Myocyte (in vitro differentiated cells): ENCODE measurements around the gene RNF135. TPM values are rescaled to one million over a fixed set of nuclear protein-coding genes. Genes with fewer than 3 reads are reported as not detected.
"Not testable (repeated sequence)": the region's sequence is repeated elsewhere in the genome, so short reads cannot be mapped to it uniquely, and the experiment has no call there.

ENCODE experiments used
- DNase-seq: peaks from one replicate; pipeline ENCODE4 v3.0.0-alpha.2; 2012; ENCODE audit warnings: low read depth
- total RNA-seq: library from RNA; depleted of rRNA; stranded (reverse); fragments of >200 nt; gene quantifications from 2 replicates; pipeline ENCODE4 v1.2.3, GENCODE V29; 2014

RNF135 gene
- total RNA-seq, 1 donor from 2014 or later, result 10.2 TPM

DNA sequence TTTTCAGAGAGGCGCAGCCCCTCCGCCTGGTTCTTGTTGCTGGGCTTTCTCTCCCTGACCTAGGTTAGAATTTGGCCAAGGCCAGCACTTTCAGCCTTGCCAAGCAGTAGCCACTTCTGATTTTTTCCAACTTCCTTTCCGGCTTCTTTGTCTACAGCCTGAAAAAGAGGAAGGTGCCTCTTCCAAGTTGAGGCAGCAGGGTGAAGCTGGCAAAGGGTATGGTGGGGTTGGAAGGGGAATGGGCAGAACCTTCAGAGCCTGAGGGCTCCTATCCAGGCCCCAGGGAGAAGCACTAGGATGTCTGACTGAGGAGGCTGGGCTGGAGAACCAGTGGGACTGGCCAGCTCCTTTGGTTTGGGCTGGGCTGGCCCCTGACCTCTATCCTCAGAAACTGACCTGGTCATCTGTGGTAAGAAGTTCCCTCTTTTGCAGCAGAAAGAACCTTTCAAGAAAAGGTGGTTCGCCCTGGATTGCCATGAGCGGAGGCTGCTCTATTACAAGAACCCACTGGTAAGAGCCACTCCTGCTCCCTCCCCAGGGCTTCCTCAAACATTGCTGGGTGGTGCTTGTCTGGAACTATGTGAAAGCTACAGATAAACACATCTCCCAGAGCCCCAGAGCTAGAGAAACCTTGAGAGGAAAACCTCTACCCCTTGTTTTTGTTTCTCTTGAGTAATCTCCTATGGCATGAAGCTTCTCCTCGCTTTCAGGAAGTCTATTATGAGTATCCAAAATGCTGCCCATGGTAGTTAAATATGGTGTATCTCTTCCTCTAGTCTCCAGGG is 16.6 kb upstream of the RNF135 start:
- DNase-seq, result no peak

DNA sequence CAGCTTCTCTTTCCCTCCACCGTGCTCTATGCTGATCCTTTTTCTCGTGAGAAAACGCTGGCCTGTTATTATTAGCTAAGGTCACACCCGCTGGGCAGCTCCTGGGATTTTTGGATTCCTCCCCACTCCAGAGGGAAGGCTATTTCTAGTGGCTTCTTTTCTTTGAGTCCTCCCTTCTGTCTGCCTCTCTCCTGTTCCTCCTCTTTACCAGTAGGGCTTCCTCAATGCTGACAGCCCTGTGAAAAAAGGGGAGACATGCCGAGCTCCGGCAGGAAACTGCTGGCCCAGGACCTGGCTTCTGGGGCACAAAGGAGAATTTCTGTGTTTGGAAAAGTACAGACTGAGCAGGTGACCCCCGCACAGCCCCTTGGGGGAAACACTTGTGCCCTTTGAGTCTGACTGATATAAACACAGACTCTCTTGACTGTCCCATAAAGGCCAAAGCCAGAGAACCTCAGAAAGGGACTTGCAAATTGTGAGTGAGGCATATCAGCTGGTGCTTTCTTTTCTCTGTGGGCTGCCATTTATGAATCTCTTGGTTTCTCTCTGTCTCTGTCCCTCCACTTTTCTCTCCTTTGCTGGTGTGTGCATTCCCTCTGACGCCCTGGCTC is 14.0 kb upstream of the RNF135 start:
- peak; percentile 81 for DNase-seq

DNA sequence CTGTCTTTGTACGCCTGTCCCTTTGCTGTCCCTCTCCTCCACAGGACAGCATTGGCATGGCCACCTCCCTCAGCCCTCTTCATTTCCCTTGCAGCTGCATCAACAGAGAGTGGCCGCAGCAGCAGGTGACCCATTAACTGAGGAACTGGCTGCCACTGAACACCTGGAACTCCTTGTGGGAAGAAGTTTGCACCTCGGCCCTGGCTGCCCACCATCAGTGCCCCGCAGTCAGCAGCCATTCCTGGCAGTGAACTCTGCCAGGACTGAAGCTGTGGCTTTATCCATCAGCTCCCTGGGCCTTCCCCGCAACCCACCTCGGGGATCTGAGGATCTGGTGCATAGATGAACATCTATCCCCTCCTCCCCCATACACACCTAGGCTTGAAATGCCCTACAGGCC is 13.1 kb upstream of the RNF135 start:
- no peak for DNase-seq

DNA sequence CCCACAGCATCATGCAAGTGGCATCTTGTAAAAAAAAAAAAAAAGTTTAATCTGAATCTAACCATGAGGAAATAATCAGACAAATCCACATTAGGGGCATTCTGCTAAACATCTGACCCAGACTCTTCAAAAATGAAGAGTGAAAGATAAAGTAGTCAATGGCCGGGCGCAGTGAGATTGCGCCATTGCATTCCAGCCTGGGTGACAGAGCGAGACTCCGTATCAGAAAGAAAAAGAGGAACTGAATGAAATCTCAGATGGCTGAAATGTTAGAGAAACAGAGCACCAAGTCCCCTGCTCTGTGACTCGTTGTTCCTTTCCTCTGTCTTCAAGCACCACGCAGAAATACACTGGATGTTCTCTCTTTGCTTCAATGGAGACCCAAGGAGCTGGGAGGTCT is 12.7 kb upstream of the RNF135 start:
- no peak for DNase-seq

DNA sequence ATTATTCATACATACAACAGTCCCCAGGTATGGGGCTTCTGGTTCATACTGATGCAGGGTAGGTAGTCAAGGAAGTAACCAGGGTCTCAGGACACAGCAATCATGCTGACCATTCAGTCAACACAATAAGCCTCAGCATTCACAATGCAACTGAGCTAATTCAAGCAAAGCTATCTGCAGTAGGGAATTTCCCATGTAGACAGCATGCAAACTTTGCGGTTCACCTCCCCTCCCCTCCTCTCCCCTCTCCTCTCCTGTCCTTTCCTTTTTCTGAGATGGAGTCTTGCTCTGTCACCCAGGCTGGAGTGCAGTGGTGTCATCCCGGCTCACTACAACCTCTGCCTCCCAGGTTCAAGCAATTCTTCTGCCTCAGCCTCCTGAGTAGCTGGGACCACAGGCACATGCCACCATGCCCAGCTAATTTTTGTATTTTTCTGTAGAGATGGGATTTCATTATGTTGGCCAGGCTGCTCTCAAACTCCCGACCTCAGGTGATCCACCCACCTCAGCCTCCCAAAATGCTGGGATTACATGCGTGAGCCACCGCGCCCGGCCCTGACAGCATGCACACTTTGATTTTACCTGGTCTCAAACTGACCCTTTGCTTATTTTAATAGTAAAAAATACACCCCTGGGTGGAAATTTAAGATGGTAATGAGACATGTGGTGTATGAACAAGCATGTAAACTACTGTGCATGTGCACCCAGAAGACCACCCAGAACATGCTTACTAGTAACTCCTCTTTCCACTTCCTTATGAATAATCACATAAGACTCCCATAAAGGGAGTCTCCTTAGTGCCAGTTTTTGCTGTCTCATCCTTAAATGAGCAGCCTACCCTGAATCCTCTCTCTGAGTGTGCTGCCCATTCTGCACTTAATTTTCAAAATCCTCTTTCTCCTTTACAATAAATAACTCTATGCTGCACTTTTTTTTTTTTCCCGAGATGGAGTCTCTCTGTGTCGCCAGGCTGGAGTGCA is 9.3 kb upstream of the RNF135 start:
- no peak for DNase-seq

DNA sequence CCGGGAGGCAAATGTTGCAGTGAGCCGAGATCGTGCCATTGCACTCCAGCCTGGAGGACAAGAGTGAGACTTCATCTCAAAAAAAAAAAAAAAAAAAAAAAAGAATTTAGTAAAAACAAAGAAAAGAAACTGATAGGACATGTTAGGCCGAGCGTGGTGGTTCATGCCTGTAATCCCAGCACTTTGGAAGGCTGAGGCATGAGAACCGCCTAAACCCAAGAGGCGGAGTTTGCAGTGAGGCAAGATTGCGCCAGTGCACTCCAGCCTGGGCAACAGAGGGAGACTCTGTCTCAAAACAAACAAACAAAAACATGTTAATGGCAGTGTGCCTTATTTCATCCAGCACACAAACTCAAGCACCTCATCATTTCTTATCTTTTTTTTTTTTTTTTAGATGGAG is 6.5 kb upstream of the RNF135 start:
- not testable (repeated sequence) for DNase-seq

DNA sequence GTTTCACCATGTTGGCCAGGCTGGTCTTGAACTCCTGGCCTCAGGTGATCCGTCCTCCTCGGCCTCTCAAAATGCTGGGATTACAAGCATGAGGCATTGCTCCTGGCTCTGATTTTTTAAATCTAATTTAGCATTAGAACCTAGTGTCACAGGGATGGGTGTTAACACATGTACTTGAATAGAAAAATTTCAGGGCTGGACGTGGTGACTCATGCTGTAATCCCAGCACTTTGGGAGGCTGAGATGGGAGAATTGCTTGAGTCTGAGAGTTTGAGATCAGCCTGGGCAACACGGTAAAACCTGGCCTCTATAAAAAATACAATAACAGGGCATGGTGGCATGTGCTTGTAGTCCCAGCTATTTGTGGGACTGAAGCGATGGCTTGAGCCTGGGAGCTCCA is 6.0 kb upstream of the RNF135 start:
- DNase-seq, result peak; percentile 32

DNA sequence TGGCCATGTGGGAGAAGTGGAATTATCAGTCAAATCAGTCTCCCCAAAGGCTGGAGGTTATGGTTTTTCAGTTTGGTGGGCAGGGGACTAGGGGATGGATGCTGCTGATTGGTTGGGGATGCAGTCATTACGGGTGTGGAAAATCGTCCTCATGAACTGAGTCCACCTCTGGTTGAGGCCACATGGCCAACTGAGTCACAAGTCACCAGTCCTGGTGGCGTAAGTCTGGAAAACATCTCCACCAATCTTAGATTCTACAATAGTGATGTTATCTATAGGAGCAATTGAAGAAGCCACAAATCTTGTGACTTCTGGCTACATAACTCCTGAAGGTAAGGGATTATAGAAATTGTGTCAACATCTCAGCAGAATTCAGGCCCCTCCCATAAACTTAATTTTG is 5.2 kb upstream of the RNF135 start:
- DNase-seq, result no peak

DNA sequence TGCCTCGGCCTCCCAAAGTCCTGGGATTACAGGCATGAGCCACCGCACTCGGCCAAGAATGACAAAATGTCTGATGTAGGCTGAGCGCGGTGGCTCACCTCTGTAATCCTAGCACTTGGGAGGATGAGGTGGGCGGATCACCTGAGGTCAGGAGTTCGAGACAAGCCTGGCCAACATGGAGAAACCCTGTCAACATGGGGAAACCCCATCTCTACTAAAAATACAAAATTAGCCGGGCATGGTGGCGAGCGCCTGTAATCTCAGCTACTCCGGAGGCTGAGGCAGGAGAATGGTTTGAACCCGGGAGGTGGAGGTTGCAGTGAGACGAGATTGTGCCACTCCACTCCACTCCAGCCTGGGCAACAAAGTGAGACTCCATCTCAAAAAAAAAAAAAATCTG is 2.9 kb upstream of the RNF135 start:
- not testable (repeated sequence) for DNase-seq

DNA sequence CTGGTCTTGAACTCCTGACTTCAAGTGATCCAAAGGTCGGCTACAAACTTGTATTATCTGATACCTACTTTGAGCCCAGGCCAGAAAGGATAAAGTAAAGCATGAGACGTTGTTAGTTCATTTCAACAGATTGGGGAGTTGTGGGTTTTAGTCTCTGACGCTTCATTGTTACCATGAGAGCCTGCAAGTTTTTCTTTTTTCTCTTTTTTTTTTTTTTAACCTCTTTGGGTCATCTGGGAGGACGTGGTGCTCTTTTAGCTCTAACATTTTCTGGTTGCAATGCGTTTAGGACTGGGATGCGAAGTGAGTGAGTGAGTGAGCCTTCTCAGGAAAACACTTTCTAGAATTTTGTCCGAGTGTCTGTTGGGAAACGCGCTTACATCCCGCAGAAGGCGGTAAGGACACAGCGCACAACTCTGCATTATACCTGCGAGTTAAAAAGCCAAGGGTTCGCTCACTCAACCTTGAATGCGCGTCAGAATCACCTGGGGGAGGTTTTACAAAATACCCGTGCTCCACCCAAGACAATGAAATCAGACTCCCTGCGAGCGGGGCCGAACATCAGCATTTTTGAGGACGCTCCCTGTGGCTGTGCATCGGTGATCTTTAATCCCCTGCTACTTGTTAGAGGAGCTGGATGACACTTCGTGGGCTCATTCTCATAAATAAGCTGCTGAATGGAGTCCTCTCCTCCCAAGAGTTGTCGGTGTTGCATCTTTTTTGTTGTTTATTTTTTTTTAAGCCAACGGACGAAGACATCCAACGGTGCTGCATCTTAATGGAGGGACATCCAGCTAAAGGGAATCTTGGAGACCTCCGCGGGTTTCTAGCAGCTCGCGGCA is 629 bp upstream of the RNF135 start:
- DNase-seq, result no peak

DNA sequence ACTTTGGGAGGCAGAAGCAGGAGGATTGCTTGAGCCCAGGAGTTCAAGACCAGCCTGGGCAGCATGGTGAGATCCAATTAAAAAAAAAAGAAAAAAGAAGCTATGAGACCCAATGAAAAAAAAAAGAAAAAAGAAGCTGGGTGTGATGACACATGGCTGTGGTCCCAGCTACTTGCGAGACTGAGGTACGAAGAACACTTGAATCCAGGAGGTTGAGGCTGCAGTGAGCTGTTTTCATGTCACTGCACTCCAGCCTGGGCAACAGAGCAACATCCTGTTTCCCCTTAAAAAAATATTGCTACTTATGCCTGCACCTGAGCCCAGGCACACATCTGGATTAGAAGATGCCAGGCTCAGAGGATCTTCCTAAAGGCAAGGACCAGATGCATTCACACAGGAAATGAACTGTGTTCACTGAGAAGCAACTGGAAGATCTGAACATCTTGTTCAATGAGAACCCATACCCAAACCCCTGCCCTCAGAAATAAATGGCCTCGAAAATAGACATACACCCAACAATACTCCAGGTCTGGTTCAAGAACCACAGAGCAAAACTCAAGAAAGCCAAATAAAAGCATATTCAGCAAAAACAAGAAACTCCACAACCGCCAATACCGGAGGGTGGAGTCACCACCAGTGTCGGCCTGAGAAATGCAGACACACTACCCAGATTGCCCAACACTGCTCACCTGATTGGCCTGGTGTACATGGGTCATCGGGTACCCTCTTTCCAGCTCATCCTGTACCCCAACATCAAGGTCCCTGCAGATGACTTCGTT is 4.4 kb downstream of the RNF135 start:
- no peak for DNase-seq

DNA sequence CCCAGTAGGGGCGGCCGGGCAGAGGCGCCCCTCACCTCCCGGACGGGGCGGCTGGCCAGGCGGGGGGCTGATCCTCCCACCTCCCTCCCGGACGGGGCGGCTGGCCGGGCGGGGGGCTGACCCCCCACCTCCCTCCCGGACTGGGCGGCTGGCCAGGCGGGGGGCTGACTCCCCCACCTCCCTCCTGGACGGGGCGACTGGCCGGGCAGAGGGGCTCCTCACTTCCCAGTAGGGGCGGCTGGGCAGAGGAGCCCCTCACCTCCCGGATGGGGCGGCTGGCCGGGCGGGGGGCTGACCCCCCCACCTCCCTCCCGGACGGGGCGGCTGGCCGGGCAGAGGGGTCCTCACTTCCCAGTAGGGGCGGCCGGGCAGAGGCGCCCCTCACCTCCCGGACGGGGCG is 9.1 kb downstream of the RNF135 start:
- not testable (repeated sequence) for DNase-seq

DNA sequence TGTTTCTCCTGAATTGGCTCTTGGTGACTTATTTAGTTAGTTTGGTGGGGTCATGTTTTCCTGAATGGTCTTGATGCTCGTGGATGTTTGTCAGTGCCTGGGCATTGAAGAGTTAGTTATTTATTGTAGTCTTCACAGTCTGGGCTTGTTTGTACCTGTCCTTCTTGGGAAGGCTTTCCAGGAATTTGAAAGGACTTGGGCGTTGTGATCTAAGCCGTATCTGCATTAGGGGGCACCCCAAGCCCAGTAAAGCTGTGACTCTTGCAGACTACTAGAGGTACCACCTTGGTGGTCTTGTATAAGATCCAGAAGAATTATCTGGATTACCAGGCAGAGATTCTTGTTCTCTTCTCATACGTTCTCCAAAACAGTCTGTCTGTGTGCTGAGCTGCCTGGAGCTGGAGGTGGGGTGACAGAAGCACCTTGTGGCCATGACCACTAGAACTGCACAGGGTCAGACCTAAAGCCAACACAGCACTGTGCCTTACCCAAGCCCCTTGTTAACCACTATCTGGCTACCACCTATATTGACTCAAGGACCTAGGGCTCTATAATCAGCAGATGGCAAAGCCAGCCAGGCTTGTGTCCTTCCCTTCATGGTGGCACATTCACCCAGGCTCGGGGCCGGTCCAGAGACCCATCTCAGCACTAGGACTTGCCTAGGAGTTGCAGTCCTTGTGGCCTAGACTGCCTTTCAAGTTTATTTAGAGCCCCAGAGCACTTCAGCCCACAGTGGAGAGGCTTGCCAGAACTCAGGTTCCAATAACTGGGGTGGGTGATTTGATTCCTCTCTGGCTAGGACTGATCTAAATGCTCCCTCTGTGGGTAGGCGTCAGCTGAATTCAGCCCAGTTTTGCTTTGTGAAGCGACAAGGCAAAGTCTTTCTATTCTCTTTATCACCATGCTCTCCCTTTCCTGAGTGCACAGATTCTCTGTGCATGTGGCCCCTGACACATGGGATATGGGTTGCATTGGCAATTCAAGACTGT is 11.0 kb downstream of the RNF135 start:
- no peak for DNase-seq

DNA sequence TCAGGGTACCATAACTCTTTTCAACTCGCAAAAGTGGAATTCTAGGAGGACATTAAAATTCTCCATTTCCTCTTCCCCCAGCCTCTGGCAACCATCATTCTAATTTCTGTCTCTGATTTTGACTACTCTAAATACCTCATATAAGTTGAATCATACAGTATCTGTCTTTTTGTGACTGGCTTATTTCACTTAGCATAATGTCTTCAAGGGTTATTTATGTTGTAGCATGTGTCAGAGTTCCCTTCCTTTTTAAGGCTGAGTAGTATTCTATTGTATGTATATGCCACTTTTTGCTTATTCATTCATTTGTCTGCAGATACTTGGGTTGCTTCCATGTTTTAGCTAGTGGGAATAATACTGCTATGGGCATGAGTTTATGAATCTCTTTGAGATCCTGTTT is 12.0 kb downstream of the RNF135 start:
- no peak for DNase-seq

DNA sequence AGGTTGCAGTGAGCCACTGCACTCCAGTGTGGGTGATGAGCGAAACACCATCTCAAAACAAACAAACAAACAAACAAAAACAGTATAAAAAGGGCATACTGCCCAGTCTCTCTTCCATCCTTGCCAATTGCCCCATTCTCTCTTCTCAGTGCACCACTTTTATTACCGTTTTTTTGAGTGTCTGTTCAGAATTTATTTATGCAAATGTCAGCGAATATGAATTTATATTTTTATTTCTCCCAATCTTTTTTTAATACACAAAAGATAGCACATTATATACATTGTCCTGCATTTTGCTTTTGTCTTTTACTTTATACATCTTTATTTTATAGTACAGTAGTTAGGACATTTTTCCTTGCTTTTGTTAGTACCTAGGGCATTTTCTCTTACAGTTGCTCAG is 19.6 kb downstream of the RNF135 start:
- no peak for DNase-seq

DNA sequence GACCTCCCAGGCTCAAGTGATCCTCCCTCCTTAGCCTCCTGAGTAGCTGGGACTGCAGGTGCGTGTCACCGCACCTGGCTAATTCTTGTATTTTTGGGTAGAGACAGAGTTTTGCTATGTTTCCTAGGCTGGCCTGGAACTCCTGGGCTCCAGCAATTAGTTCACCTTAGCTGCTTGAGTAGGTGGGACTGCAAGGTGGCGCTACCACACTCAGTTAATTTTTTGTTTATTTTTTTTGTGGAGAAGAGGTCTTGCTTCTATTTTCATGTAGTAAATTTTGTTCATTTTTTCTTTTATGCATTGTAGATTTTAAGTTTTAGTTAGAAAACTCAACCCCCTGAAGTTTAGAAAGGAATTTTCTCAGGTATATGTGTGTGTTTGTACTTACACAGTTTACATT is 21.7 kb downstream of the RNF135 start:
- DNase-seq, result no peak

DNA sequence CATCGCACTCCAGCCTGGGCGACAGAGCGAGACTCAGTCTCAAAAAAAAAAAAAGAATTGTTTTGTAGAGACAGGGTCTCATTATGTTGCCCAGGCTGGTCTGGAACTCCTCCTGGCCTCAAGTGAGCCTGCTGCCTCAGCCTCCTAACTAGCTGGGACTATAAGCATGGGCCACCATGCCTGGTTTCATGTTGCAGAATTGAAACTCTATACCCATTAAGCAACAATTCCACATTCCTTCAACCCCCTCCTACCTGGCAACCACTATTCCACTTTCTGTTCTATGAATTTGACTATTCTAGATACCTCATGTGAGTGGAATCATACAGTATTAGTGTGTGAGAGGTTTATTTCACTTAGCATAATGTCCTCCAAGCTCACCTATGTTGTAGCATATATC is 24.5 kb downstream of the RNF135 start:
- DNase-seq, result no peak

DNA sequence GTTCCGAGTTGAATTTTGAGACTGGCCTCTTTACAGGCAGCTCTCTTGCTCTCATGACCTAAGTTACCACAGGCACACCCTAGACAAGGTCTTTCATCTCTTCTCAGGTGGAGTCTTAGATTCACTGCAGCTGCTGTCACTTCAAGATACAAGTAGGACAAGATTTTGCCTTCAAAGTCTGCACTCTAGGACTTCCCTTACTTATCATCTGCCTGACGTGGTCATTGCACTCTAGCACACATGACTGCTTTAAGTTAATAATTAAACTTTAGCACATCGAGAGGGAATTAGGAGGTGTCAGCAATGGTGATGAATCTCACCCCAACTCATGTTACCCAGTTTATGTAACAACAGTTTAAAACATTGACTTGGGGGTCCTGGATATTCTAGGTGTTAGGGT is 25.6 kb downstream of the RNF135 start:
- DNase-seq, result no peak

DNA sequence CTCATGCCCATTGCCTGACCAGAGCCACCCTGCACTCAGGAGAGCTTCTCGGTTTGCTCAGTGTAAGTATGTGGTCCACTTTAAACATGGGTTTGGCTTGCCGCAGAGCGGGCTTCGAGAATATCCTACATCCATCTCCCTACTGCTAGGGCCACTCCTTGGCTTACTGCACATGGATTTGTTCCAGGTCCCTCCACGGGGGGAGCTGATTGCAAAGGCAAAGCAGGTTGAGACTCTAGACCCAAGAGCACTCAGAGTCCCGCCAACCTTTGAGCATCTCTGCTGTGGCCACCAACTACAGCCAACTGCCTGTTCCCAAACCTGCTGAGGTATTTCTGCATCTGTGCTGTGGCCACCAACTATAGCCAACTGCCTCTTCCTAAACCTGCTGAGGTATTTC is 26.4 kb downstream of the RNF135 start:
- DNase-seq, result no peak
